Gastroesophageal sphincter (tissue), 4 donors: ENCODE data around the gene SLC6A2. TPM values are rescaled to one million over a fixed set of nuclear protein-coding genes. Genes with fewer than 3 reads are reported as not detected.

ENCODE experiments used
- ATAC-seq: fragments of 150-250 bp; one replicate; pipeline ENCODE4 v1.9.1; 2016; ENCODE audit warnings: mild to moderate bottlenecking, moderate library complexity
- H3K27ac ChIP-seq, 4 donors: fragments of 200-600 bp; sonication (generic) in 3 of 4; 1 replicate in 3 of 4; 2 replicates in 1 of 4; pipeline ENCODE4 v1.5.1; 2016 to 2019
- H3K27me3 ChIP-seq: fragments of 200-600 bp; sonication (generic); one replicate; pipeline ENCODE4 v1.5.1; 2019
- H3K36me3 ChIP-seq, 2 donors: fragments of 200-600 bp; sonication (generic); one replicate each; pipeline ENCODE4 v1.5.1; 2019; ENCODE audit warnings: control low read depth in 1 of 2
- H3K4me1 ChIP-seq, 3 donors: fragments of 200-600 bp; sonication (generic); 1 replicate in 2 of 3; 2 replicates in 1 of 3; pipeline ENCODE4 v1.5.1; 2016 to 2019; ENCODE audit warnings: control low read depth in 2 of 3
- H3K4me3 ChIP-seq, 2 donors: fragments of 200-600 bp; sonication (generic); one replicate each; pipeline ENCODE4 v1.5.1; 2019; ENCODE audit warnings: mild to moderate bottlenecking in 1 of 2, moderate library complexity in 1 of 2
- H3K9me3 ChIP-seq, 3 donors: fragments of 200-600 bp; sonication (generic); one replicate each; pipeline ENCODE4 v1.5.1; 2017 to 2019; ENCODE audit warnings: control low read depth in 2 of 3
- CTCF ChIP-seq, 4 experiments: fragments of 200-600 bp in 2 of 4; fragments of 450-650 bp in 2 of 4; sonication (generic) in 1 of 4; IDR thresholded peaks; one replicate each; pipeline ENCODE4 v1.5.1; 2017 to 2019; ENCODE audit warnings: antibody characterized with exemption in 4 of 4, mild to moderate bottlenecking in 2 of 4, moderate library complexity in 2 of 4
- EP300 ChIP-seq: sonication (generic); formaldehyde crosslinking; IDR thresholded peaks from one replicate; pipeline ENCODE4 v1.6.1; 2017; ENCODE audit warnings: antibody characterized with exemption, mild to moderate bottlenecking
- POLR2A ChIP-seq, 2 donors: fragments of 450-650 bp; IDR thresholded peaks; one replicate each; pipeline ENCODE4 v1.6.1; 2017; ENCODE audit warnings: antibody characterized with exemption in 2 of 2, mild to moderate bottlenecking in 2 of 2, moderate library complexity in 1 of 2
- POLR2AphosphoS5 ChIP-seq: sonication (generic); formaldehyde crosslinking; IDR thresholded peaks from one replicate; pipeline ENCODE4 v1.6.1; 2017; ENCODE audit warnings: antibody characterized with exemption
- WGBS, 2 donors: methylation state at CpG; one replicate each; pipeline ENCODE4 v1.1.5; 2018; ENCODE audit warnings: low coverage in 1 of 2; 5-methylcytosine and 5-hydroxymethylcytosine counted together
- total RNA-seq, 4 donors: library from RNA; depleted of rRNA; stranded (reverse); fragments of >200 nt; gene quantifications; one replicate each; pipeline ENCODE4 v1.1.0, GENCODE V29; 2016

Gene SLC6A2
- total RNA-seq, 4 donors from 2014 or later, result 0.16 to 3.1 (median 1.3) TPM

- Histone ChIP-seq H3K36me3 (no peaks in the 10 kb centered on the region), H3K27me3 (peaks cover 5% of the 10 kb centered on the region), H3K4me1 (peaks cover 0 to 11% (median 0%) of the 10 kb centered on the region in 3 donors), H3K9me3 (no peaks in the 10 kb centered on the region), H3K27ac (no peak overlapping the region), H3K4me3 (no peak overlapping the region)
- 84 to 100% methylated on average over 1 to 4 of the region's 10 CpGs for WGBS, 2 donors
- ATAC-seq, result no peak
- TF ChIP-seq CTCF (IDR thresholded peaks at IDR 0.05), result no peak
- TF ChIP-seq POLR2AphosphoS5, result no peak
- TF ChIP-seq POLR2A (IDR thresholded peaks at IDR 0.05), result no peak
- TF ChIP-seq EP300, result no peak
Observed at GRCh38 chr16:55700067-55700466, 44.3 kb downstream of the SLC6A2 start.

DNA sequence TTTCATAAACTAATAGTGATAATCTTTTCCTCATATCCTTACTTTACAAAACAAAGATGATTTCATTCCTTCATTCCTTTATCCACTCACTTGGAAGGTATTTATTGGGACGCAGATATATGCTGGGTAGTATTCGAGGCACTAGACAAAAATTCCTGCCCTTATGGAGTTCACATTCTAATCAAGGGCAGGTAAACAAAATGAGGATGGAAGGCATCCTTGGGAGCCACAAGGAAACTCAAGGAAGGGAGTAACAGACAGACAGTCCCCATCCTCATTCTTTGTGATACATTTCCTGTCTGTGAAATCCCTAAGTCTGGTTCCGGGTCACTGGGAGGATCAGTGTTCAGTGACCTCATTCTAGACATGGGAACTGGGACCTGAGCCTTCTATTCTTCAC, 45.2 kb downstream of the SLC6A2 start:
- TF ChIP-seq CTCF (IDR thresholded peaks at IDR 0.05) (no peak), POLR2A (IDR thresholded peaks at IDR 0.05) (no peak), POLR2AphosphoS5 (no peak), EP300 (no peak)
- H3K4me1 ChIP-seq, result peaks cover 0 to 11% (median 0%) of the 10 kb centered on the region in 3 donors
- H3K27me3 ChIP-seq, result peaks cover 5% of the 10 kb centered on the region
- ATAC-seq, result no peak
- H3K9me3 ChIP-seq, result no peaks in the 10 kb centered on the region
- WGBS, 2 donors, result 70 to 100% methylated on average over 1 to 3 of the region's 3 CpGs
- no peaks in the 10 kb centered on the region for H3K36me3 ChIP-seq
- H3K27ac ChIP-seq, result no peak overlapping the region
- no peak overlapping the region for H3K4me3 ChIP-seq

DNA sequence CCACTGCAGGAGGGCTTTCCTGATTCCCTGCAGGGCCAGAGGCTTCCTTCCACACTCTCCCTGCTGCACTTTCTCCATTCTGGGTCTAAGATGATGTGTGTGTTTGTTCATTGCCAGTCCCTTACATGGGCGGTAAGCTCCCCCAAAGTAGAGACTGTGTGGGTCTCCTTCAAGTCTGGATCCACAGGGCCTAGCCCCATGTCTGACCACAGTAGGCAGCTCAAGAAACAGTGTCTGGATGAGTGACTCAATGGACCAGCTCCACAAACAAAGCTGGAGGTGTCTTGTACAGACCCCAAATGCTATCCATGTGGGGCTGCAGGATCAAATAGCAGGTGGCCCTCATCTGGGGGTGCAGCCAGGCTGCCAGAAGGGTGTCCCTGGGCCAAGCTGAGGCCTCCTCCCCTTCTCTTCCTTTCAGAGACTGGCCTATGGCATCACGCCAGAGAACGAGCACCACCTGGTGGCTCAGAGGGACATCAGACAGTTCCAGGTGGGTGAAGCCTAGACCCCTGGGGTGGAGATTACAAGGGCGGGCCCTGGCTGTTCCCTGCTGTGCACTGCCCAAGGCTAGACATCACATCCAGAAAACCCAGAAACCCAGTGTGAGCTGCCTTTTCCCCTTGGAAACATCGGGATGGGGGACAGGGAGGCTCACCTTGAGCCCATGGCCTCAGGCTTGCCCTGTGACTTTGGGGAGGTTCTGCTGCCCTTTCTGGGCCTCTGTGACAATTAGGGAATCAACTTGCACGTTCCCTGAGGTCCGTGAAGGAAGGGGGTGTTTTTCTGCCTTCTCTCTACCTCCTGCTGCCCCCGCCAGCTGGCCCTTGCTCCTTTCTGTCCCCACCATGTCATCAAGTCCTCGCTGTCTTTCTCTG, 45.9 kb downstream of the SLC6A2 start:
- 76 to 100% methylated on average over 4 of the region's 9 CpGs for WGBS, 2 donors
- TF ChIP-seq CTCF (IDR thresholded peaks at IDR 0.05), result peak in 3 of 4 experiments; percentile 54 to 64 (median 55)
- TF ChIP-seq EP300, result no peak
- TF ChIP-seq POLR2AphosphoS5, result peak; percentile 26
- no peaks in the 10 kb centered on the region for H3K36me3 ChIP-seq
- no peaks in the 10 kb centered on the region for H3K9me3 ChIP-seq
- peak; percentile 56 for ATAC-seq
- peaks cover 5% of the 10 kb centered on the region for H3K27me3 ChIP-seq
- no peak overlapping the region for H3K4me3 ChIP-seq
- no peak overlapping the region for H3K27ac ChIP-seq
- peaks cover 0 to 11% (median 0%) of the 10 kb centered on the region in 3 donors for H3K4me1 ChIP-seq

DNA sequence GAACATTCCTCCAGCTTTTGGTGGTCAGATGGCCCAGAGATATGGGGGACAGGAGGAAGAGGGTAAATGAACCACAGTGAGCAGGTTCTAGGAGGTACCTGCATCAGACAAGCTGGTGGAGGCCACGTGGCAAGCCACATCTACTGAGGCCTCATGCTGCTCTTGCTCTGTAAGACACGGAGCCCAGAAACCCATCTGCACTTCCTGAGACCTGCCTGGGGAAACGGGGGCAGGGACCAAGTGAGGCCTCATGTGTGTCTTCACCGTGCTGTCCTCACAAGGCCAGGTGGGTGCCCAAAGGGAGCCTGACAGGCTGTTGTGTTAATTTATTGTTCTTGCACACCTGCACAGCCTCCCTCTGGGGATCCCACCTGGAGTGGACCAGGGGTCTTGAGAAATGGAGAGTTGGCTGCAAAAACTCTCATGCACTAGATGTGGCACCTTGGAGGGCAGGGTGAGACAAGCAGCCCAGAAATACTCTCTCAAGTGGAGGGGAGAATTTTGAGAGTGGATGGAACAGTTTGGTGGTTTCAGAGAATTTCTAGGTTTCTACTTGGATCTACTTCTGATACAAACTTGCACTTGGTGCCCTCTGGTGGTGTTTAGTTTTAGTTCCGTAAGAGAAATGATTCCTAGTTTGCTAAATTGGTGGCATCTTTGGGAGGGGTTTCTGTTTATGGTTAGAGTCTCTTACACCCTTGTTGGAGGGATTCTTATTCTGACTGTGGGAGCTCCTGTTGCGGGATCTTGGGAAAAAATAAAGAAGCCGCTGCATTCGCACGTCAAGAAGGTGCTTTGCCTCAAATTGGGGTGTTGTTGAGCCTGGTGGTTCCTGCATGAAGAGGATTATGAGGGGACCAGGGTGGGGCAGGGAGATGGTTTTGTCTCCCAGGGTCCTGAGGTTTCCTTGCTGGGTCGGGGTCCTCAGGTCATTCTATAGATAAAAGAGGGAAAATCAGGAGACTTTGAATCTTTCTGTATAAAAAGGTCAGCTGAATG, 47.5 kb downstream of the SLC6A2 start:
- Histone ChIP-seq H3K4me1 (peaks cover 0 to 11% (median 0%) of the 10 kb centered on the region in 3 donors), H3K9me3 (no peaks in the 10 kb centered on the region), H3K27me3 (peaks cover 10% of the 10 kb centered on the region), H3K4me3 (no peak overlapping the region), H3K36me3 (no peaks in the 10 kb centered on the region), H3K27ac (no peak overlapping the region)
- ATAC-seq, result no peak
- TF ChIP-seq POLR2A (IDR thresholded peaks at IDR 0.05) (no peak), EP300 (no peak), CTCF (IDR thresholded peaks at IDR 0.05) (peak; percentile 38 to 68 (median 63)), POLR2AphosphoS5 (no peak)
- WGBS, 2 donors, result 10 to 41% methylated on average over 2 to 6 of the region's 10 CpGs
